Activated T-cell treated with anti-CD3 and anti-CD28 coated beads for 24 hours (primary cell): Measurements from ENCODE around the gene CD52.

Source experiments
- DNase-seq: peaks from one replicate; pipeline ENCODE4 v3.0.0-alpha.2; 2020; ENCODE audit warnings: low read depth

The CD52 gene

DNA sequence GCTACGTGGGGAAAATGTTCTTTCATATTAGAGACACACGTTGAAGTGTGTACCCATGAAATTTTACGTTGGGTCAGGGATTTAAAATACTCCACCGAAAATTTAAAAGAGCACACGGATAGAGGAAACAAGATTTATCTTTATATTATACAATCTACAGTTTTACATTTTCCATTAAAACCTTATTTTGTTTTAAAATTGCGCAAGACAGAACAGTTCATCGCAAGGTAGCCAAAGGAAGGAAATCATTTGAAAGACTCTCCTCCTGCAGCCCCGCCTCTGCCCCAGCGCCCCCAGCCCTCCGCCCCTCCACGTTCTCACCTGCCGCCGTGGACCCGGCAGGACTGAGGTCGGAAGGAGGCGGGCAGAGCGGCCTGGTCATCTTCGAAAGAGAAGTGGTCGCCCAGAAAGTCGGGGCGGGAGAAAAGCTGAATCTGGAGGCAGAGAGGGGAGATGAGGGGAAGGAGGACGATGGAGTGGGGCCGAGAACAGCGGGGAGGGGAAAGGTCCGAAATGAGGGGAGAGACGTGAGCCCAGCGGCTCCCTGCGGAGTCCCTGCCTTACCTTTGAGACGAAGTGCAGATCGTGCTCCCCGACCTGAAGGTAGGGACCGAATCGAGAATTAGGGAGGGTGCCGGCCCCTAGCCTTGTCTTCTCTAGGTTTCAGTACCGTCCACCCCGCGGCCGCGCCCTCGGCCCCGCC lies 18.2 kb downstream of the CD52 start:
- no peak for DNase-seq

DNA sequence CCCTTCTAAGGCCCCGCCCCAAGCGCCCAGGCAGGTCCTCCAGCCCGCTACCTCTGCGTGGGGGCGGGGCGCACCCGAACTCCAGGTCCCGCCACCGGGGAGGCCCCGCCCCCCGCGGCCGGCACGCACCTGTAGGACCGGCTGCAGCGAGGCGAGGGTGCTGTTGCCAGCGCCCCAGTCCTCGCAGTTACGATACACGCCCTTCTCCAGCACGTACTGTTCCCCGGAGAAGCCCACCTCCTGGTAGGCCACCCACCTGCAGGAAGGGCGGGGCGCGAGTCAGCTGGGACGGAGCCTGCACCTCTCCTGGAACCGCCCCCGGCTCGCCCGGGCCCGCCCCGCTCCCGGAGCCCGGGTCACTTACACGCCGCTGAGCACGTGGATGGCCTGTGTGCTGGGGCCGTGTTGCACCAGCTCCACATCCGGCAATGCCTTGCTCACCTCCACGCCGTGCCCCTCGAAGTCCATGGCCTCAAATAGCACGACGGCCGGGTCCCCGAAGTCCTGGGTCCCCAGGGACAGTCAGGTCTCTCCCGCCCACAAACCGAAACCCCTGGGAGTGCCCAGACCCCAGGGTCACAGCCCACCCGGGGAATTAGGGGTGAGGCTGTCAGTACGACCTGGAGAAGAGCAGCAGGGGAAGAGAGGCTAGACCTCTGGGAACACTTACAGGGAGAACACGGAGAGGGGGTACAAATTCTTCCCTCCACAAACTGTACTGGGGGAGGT lies 18.9 kb downstream of the CD52 start:
- peak; percentile 77 for DNase-seq

- no peak for DNase-seq
Observed at GRCh38 chr1:26337206-26337535, 19.4 kb downstream of the CD52 start.

GRCh38 chr1:26337625-26338024 lies 19.9 kb downstream of the CD52 start:
- no peak for DNase-seq

- no peak for DNase-seq
Observed at GRCh38 chr1:26338670-26339069, 20.9 kb downstream of the CD52 start.

- DNase-seq = no peak
Observed at GRCh38 chr1:26340047-26340481, 22.3 kb downstream of the CD52 start.

GRCh38 chr1:26344147-26344920 lies 26.6 kb downstream of the CD52 start:
- no peak for DNase-seq

- DNase-seq = no peak
Observed at GRCh38 chr1:26345718-26346117, 28.0 kb downstream of the CD52 start.

GRCh38 chr1:26346274-26347033 lies 28.7 kb downstream of the CD52 start:
- no peak for DNase-seq

DNA sequence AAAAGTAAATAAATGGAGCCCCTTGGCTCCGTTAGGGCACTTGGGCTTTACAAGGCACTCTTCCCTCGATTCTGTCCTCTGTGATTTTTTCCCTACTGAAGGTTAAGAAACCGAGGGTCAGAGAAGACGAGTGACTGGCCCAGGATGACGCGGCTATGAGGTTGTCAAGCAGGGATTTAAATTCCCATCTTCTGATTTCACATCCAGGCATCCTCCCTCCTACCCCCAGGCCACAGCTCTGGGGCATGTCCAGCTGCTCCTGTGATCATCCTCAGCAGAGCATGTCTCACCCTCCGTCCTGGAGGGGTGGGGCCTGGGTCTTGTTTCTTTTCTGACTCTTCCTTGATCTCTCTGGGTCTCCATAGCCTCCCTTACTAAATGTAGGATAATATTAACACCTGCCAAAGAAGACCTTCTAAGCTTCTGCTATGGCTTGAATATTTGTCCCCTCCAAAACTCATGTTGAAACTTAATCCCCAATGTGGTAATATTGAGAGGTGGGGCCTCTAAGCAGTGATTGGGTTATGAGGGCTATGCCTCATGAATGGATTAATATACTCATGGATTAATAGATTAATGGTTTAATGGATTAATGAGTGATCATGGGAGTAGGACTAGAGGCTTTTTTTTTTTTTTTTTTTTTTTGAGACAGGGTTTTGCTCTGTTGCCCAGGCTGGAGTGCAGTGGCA lies 31.6 kb downstream of the CD52 start:
- no peak for DNase-seq

- no peak for DNase-seq
Observed at GRCh38 chr1:26349877-26350244, 32.1 kb downstream of the CD52 start.

DNA sequence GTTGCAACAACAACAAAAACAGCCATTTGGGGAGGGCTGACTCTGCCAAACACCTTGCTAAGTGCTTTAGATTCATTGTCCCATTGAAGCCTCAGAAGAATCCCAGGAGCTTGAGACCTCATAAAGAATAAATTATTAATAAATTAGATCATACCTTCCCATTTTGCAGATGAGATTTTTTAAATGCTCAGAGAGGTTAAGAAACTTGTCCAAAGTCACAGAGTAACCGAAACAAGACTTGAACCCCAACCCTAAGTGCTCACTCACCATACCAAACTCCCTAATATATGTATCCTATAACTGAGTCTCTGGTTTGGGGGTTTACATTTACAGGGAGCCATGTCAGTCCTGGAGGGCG lies 32.6 kb downstream of the CD52 start:
- no peak for DNase-seq

DNA sequence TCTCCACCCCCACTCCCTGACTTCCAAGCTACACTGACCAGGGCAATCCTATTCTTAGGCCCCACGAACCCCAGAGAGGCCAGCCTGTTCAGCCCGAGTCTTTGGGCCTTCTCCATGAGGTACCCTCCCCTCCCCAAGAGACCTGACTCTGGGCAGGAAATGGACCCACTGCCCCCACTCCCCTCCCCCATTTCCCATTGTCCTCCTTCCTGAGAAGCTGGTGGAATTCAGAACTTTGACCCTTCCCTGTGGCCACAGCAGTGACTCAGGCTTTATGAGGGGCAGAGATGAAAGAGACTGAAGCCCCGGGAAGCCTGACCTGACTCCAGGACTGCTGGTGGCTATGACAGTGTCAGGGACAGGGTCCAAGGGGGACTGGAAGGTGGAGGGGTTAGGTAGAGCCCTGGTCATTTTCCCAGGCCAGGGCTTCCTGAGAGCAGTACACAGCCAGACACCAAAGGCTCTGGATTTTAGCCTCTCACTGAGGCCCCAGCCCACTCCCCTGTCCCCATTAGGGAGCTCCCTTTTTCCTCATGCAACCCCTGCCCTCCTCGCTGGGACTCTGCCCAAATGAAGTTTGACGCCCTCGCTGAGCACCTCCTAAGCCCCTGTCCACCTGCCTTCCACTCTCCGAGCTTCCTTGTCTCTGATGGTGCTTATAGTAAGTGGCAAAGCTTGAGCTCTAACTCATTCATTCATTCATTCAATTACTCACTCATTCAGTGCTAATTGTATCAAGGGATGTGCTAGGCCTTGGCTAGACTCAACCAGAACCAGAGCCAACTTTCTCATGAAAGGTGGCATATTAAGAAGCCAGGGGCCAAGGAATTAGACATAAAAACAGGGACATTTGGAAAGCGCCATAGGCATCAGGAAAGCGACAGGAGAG lies 33.2 kb downstream of the CD52 start:
- DNase-seq = no peak

GRCh38 chr1:26351590-26352337 lies 34.0 kb downstream of the CD52 start:
- DNase-seq = no peak

GRCh38 chr1:26352338-26352679 lies 34.6 kb downstream of the CD52 start:
- no peak for DNase-seq

GRCh38 chr1:26353210-26353859 lies 35.6 kb downstream of the CD52 start:
- no peak for DNase-seq

DNA sequence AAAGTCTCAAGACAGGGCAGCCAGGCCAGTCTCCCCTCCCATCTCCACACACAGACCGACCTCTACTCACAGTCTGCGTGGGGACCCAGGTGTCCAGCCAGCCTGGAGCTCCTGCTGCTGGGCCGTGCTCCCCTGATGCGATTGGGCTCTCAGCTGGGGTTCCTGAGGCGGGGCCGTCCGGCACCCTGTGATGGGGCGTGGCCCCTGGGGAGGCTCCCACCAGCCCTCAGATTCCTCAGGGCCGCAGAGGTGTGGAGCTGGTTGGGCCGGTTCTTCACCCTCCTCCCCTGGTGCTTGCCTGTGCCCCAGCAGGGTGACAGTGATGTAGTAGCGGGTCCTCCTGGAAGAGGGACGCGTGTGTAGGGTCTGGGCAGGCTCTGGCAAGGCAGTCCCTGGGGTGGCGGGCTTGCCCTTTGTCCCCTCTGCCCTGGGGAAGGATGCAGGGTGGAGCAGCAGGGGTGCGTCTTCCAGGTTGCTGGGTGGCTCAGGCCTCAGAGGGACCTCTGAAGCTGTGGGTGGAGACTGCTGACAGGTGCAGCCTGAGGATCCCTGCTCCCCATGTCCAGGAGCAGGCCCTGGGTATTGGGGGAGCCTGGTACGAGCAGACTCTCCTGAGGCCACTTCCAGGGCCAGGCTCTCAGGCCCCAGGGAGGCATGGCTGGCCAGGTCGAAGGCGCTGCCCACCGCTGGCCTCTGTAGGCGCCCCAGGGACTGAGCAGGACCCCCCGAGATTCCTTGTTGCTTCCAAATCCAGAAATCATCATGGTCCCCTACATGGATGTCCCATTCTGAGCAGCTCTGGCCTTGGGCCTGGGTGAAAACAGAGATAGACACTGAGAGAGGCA lies 36.4 kb downstream of the CD52 start, which contains the start of gene CRYBG2:
TSS of gene CRYBG2 (minus strand) at position 155 of the 845 bp plus-strand sequence. CDS start 7,473 bp downstream, outside the sequence.
- DNase-seq = no peak

GRCh38 chr1:26354972-26355371 lies 37.2 kb downstream of the CD52 start:
- no peak for DNase-seq

DNA sequence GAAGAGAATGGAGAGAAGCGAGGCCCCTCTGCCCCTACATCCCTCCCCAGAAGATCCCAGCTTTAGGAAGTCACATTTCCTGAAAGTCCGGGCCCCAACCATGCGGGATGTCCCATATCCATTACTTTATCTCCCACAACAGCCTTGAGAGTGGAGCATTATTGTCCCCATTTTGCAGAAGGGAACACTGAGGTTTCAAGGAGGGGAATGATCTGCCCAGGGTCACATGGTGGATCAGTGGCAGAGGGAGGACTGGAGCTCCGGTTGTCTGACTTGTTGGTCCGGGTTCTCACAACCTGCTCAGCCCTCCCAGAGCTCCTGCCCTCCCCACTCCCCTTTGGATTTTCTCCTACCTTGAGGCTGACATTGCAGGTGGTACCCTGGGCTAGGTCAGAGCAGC lies 38.3 kb downstream of the CD52 start:
- DNase-seq = no peak
